GM12872 (cell line): ENCODE measurements around the gene FCRL5.
A peak's percentile ranks its signal among the peaks of the same experiment; 100 is the strongest.

Experiments
- TF ChIP-seq, protein P1 (sequence below): IDR thresholded peaks from 3 replicates; pipeline ENCODE4 v1.5.1; 2011; ENCODE audit warnings: low read depth, mild to moderate bottlenecking, low read length, moderate library complexity; ENCODE audit not compliant: insufficient read depth

FCRL5 gene

GRCh38 chr1:157580828-157581210, 28.5 kb upstream of the FCRL5 start:
- TF ChIP-seq, protein P1, sequence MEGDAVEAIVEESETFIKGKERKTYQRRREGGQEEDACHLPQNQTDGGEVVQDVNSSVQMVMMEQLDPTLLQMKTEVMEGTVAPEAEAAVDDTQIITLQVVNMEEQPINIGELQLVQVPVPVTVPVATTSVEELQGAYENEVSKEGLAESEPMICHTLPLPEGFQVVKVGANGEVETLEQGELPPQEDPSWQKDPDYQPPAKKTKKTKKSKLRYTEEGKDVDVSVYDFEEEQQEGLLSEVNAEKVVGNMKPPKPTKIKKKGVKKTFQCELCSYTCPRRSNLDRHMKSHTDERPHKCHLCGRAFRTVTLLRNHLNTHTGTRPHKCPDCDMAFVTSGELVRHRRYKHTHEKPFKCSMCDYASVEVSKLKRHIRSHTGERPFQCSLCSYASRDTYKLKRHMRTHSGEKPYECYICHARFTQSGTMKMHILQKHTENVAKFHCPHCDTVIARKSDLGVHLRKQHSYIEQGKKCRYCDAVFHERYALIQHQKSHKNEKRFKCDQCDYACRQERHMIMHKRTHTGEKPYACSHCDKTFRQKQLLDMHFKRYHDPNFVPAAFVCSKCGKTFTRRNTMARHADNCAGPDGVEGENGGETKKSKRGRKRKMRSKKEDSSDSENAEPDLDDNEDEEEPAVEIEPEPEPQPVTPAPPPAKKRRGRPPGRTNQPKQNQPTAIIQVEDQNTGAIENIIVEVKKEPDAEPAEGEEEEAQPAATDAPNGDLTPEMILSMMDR, result no peak

DNA sequence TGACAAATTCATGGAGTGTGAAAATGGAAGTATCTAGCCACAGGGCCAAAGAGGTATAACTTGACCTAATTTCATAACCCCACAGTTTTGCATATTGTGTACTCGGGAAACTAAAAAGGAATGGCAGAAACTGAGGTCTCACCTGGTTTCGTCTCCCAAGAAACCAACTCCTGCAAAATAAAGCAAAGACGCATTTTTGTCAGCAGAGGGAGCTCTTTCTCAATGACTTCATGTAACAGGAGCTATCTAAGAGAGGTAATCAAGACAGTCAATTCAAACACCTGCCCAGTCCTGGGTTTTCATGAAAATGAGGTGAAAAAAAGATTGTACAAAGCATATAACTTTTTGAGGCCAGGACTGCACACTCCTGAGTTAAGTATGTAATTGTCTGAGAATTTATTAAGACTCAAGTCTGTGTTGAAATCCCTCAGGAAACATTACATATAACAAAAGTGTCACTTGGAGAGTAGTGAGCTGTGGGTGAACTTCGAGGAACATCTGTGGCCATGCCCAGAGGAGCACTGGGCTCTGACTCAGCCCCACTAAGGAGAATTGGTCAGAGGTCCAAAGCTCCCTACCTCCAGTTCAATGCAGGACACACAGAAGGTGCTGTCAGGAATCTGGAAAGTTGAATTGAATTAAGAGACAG, 28.0 kb upstream of the FCRL5 start:
- TF ChIP-seq, protein P1, result peak; percentile 74

DNA sequence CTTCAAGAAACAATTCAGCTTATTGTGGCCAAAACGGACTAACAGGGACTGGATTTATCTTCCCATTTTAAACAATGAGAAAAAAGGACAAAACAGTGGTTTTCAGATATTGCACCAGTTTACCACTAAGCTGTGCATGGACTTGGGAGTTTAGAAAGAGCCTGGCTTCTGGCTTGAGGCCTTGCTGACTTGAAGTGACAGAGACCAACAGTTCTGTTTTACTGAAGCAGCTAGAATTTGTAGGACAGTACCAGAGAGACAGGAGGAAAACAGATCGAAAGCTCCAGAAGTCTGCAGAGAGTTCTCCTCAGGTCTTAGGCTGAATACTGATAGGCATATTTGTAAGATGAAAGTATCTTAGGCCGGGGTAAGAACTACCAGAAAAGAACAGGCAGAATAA, 25.1 kb upstream of the FCRL5 start:
- TF ChIP-seq, protein P1, result no peak

GRCh38 chr1:157575744-157576143, 23.4 kb upstream of the FCRL5 start:
- TF ChIP-seq, protein P1, result no peak

- TF ChIP-seq, protein P1, result no peak
Measured at GRCh38 chr1:157574836-157575235, 22.5 kb upstream of the FCRL5 start.

- TF ChIP-seq, protein P1, result no peak
Measured at GRCh38 chr1:157566484-157567300, 14.4 kb upstream of the FCRL5 start.

- TF ChIP-seq, protein P1, result no peak
Measured at GRCh38 chr1:157562515-157562914, 10.2 kb upstream of the FCRL5 start.
